AG09319 (cell line): ENCODE data around the gene ACOXL.

ENCODE experiments used
- DNase-seq: peaks from one replicate; pipeline ENCODE4 v3.0.0-alpha.2; 2010; ENCODE audit warnings: low read depth; ENCODE audit errors: extremely low read depth
- TF ChIP-seq, protein P1 (sequence below): IDR thresholded peaks from 2 replicates; pipeline ENCODE4 v1.5.1; 2011; ENCODE audit warnings: low read depth, mild to moderate bottlenecking, inconsistent platforms, low read length, moderate library complexity

ACOXL gene

DNA sequence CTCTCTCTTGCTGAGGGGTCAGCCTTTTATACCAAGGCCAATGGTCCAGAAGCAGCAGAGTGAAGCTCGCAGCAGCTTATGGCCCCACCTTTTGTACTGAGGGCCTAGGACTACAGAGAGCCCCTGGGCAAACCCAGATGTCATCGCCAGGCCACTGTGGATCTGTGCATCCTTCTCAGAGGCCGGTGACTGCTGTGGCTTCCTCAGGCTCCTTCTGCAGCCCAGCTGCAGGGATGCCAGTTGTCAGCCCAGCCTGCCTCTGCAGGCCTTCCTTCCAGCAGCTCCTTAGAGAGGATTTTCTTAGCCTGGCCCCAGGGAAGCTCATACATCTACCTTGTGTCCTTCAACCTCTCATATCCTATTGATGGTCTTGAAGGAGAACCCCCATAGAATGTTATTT lies 6.5 kb upstream of the ACOXL start:
- DNase-seq: no peak
- TF ChIP-seq, protein P1, sequence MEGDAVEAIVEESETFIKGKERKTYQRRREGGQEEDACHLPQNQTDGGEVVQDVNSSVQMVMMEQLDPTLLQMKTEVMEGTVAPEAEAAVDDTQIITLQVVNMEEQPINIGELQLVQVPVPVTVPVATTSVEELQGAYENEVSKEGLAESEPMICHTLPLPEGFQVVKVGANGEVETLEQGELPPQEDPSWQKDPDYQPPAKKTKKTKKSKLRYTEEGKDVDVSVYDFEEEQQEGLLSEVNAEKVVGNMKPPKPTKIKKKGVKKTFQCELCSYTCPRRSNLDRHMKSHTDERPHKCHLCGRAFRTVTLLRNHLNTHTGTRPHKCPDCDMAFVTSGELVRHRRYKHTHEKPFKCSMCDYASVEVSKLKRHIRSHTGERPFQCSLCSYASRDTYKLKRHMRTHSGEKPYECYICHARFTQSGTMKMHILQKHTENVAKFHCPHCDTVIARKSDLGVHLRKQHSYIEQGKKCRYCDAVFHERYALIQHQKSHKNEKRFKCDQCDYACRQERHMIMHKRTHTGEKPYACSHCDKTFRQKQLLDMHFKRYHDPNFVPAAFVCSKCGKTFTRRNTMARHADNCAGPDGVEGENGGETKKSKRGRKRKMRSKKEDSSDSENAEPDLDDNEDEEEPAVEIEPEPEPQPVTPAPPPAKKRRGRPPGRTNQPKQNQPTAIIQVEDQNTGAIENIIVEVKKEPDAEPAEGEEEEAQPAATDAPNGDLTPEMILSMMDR: no peak

DNA sequence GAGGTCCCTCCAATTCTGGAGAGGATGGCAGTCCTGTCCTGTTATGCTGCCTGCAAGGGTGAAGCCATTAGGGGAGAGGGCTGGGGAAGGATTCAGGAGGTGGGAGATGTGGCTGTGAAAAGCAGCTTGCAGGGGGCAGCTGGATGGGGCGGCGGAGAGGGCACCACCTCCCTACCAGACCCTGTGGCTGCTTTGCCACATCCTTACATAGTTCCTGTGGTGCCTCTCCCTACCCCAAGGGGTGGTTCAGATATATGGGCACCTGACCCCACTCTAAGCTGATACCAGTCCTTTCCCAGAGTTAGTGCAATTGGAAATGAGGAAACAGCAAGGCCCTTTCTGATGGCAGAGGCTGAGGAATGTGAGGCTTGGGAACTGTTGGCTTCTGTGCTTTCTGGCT lies 6.1 kb upstream of the ACOXL start:
- no peak for DNase-seq

DNA sequence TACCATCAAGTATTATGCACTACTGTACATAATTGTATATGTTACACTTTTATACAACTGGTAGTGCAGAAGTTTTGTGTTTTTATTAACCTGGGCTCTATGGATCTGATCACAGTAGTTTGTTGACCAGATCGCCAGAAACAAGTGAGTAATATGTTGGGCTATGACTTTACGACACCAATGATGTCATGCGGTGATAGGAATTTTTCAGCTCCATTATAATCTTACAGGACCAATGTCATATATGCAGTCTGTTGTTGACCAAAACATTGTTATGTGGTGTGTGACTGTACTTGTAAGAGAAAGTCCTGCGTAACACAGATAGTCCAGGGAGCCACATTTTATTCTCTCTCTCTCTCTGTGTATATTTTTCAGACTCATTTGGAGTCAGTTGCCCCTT lies 4.5 kb upstream of the ACOXL start:
- TF ChIP-seq, protein P1: no peak
- DNase-seq: no peak

More for the DNA sequence above, 6.1 kb upstream of the ACOXL start:
- TF ChIP-seq, protein P1: no peak

DNA sequence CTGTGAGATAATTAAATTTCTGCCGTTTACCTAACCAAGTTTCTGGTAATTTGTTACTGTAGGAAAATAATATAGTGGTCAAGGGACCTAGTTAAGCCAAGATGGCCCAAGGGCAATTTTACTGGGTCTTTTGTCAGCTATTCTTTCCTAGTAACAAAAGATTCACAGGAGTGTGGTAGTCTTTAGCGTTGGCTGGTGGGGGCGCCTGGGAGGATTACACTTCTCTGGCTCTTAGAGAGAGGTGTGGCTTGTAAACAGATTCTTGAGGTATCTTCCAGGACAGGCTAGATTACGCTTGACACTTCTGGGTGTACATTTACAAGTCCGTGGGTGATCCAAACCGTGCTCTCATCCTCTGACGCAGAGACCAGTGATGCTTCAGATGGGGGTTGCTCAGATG lies 3.3 kb upstream of the ACOXL start:
- no peak for DNase-seq
- TF ChIP-seq, protein P1: no peak

DNA sequence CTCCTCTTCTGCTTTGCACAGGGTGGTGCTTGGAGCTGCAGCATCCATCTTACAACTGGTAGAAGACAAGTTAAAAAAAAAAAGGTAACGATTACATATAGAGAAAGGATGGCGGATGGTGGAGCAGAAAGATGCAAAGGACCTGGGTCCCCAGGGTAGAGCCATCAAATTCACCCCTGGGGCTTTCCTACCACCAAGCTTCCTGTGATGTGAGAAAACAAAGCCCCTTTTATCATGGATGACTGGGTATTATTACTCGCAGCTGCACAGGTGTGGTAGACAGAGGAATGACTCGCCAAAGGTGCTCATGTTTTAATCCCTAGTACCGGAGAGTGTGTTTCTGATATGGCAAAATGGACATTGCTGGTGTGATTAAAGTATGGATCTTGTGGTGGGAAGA lies 1.3 kb upstream of the ACOXL start:
- no peak for DNase-seq
- TF ChIP-seq, protein P1: no peak

DNA sequence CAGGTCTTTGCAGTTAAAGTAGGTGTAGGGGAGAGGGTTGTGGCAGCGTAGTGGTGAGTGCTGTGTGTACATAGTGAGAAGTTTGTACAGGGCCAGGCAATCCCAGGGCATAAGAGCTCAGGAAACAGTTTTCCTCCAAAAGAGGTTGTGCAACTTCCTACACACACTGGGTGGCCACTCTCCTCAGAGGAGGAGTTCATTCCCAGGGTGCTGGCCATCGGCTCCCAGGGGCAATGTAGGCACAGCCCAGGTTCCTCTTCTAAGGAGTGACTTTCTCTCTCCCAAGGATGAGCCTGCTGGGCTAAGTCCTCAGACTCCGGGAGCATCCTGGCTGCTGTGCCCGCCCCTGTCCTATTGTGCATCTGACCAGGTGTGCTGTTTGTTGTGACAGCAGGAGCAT lies 3.0 kb downstream of the ACOXL start:
- TF ChIP-seq, protein P1: no peak
- DNase-seq: no peak

DNA sequence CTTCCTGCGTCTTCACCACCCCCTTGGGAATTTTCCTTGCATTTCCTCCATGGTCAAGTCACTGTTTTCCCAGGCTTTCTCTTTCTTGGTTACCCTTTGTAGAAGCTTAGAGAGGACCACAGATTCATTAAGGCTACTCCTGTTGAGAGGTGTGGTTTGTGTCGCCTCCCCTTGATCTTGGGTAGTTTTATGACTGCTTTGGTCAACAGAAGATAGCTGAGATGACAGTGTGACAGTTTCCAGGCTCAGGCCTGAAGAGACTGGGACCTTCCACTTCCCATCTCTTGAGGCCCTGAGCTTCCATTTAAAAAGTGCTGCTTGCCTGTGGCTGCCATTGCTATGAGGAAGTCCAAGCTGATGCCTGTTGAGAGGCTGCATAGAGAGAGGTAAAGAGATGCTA lies 5.4 kb downstream of the ACOXL start:
- TF ChIP-seq, protein P1: no peak
- no peak for DNase-seq
